Gastrocnemius medialis (tissue), 4 donors: ENCODE results near the gene KCTD10.

Experiments used
- CTCF ChIP-seq, 5 experiments: fragments of 450-650 bp in 3 of 5; fragments of 200-600 bp in 2 of 5; sonication (generic) in 2 of 5; IDR thresholded peaks in 4 of 5; conservative IDR thresholded peaks in 1 of 5; 1 replicate in 4 of 5; 2 replicates in 1 of 5; pipeline ENCODE4 v1.5.1; 2016 to 2019; ENCODE audit warnings: antibody characterized with exemption in 5 of 5, mild to moderate bottlenecking in 3 of 5, moderate library complexity in 3 of 5
- POLR2A ChIP-seq, 2 donors: fragments of 450-650 bp; IDR thresholded peaks; one replicate each; pipeline ENCODE4 v1.6.1; 2017; ENCODE audit warnings: antibody characterized with exemption in 2 of 2, mild to moderate bottlenecking in 2 of 2, moderate library complexity in 2 of 2

GRCh38 chr12:109479761-109480160 is 2.7 kb upstream of the KCTD10 start:
- TF ChIP-seq CTCF (IDR thresholded peaks at IDR 0.05 in 4 of 5, conservative IDR thresholded peaks at IDR 0.05 in 1 of 5) (no peak), POLR2A (IDR thresholded peaks at IDR 0.05) (no peak)
